DMS153 (cell line): ENCODE data around the gene WASHC2C.
"Not testable (repeated sequence)": the region's sequence is repeated elsewhere in the genome, so short reads cannot be mapped to it uniquely, and the experiment has no call there.

Source experiments
- DNase-seq: peaks from one replicate; lab custom pipeline; 2025; lab: John Stamatoyannopoulos, UW

The WASHC2C gene, protein sequence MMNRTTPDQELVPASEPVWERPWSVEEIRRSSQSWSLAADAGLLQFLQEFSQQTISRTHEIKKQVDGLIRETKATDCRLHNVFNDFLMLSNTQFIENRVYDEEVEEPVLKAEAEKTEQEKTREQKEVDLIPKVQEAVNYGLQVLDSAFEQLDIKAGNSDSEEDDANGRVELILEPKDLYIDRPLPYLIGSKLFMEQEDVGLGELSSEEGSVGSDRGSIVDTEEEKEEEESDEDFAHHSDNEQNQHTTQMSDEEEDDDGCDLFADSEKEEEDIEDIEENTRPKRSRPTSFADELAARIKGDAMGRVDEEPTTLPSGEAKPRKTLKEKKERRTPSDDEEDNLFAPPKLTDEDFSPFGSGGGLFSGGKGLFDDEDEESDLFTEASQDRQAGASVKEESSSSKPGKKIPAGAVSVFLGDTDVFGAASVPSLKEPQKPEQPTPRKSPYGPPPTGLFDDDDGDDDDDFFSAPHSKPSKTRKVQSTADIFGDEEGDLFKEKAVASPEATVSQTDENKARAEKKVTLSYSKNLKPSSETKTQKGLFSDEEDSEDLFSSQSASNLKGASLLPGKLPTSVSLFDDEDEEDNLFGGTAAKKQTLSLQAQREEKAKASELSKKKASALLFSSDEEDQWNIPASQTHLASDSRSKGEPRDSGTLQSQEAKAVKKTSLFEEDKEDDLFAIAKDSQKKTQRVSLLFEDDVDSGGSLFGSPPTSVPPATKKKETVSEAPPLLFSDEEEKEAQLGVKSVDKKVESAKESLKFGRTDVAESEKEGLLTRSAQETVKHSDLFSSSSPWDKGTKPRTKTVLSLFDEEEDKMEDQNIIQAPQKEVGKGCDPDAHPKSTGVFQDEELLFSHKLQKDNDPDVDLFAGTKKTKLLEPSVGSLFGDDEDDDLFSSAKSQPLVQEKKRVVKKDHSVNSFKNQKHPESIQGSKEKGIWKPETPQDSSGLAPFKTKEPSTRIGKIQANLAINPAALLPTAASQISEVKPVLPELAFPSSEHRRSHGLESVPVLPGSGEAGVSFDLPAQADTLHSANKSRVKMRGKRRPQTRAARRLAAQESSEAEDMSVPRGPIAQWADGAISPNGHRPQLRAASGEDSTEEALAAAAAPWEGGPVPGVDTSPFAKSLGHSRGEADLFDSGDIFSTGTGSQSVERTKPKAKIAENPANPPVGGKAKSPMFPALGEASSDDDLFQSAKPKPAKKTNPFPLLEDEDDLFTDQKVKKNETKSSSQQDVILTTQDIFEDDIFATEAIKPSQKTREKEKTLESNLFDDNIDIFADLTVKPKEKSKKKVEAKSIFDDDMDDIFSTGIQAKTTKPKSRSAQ (N-terminal part only)

DNA sequence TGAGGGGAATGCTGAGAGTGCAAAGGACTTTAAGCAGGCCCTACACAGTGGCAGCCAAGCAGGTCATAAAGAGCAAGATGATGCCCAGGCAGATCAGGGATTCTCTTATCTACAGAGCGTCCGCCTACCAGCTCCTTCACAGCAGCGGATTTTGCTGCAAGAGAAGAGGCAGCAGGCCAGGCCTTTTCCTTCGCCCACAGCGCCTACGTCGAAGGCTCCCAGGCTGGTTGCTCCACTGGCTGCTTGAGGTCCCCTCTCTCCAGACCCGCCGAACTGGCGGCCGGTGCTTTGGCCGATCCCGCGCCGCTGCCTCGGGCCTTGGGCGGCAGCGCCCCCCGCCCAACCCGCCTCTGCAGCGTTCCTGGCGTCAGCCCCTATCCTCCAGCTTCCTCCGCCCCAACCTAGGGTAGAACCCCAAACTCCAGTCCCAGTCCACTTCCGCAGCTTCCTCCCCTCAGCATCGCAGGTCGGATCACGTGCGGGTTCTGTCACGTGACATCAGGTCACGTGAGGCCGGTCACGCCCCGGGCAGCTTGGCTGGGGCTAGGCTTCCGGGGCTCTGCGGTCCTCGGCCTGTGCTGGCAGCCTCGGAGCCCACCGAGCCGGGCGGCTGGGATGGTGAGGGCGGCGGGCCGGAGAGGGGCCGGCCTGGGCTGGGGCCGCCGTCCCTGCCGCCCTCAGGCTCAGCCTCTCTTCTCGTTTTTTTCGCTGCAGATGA, at the start of gene WASHC2C:
WASHC2C (plus strand) TSS at position 564 of the 718 bp plus-strand sequence; CDS start at position 616, 52 bp downstream.
- peak; percentile 92 for DNase-seq

DNA sequence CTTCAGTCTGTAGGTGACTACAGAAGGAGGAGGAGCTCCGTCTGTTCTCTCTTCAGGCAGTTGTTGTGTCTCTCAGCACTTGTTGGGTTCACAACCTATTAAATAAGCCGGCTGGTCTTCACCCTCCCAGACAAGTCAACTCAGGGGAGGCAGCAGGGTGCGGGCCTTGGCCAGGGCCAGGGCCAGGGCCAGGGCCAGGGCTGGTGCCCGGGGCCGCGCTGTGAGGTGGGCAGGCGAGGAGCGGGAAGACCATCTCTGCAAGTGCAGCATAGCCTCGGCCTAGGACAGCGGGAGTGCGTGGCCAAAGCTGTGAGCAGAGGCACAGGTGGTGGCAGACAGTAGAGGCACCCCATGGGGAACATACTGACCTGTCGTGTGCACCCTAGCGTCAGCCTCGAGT, 48.6 kb upstream of the WASHC2C start:
- not testable (repeated sequence) for DNase-seq

DNA sequence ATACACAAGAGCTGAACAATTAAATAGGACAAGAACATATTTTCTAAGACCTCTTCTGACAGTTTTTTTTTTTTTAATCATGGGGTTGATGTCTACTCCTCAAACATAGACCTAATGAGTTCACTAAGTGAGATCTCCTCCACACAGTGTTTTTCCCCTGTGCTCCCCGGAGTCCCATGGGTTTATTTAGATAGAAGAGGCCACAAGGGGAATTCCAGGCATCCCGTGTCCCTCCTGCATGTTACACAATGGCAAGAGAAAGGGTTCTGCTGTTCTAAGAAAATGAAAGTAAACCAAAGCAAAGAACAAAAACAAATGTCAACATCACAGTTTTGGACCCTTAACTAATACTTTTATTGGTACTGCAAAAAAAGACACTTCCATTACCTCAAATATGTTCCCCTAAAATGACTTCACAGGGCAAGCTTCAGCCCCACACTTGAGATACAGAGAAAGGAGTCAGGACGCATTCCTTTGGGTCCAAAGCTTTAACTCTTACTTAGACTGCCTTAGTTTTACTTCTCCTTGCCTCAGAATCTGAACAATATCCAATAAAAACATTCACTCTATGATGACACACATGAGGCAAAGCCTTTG, 16.8 kb upstream of the WASHC2C start:
- DNase-seq = not testable (repeated sequence)

DNA sequence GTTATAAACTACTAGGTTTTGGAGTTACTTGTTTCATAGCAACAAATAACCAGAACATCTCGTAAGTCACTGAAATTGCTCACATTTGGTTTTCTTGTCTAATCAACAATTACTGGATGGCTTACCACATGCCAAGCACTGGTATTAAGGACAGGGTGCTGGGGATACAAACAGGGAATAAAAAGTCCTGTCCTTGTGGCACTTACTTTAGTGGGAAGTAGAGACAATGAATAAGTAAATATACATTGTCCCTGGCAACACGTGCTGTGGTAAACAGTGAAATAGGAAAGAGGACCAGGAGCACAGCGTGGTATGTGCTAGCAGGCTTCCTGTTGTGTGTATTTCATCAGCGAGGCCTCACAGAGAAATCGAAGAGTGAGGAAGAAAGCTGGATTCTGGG, 15.8 kb upstream of the WASHC2C start:
- DNase-seq = not testable (repeated sequence)

DNA sequence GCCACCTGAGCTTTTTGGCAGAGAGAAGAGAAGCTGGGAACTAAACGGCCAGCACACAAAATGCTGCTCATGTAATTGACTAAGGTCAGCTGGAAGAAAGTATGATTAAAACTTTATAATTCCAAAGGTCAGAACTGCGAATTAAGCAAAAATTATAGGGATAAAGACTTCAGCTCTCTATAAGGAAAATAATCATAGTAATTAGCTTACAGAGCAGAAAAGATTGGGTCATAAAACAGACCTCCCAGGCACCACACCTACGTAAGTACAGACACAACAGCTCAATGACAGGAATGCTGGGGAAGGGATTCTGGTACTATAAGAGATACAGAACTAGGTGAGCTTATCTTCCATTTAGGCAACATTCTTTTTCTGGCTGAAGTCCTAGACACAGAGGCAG, 10.0 kb upstream of the WASHC2C start:
- DNase-seq = not testable (repeated sequence)

DNA sequence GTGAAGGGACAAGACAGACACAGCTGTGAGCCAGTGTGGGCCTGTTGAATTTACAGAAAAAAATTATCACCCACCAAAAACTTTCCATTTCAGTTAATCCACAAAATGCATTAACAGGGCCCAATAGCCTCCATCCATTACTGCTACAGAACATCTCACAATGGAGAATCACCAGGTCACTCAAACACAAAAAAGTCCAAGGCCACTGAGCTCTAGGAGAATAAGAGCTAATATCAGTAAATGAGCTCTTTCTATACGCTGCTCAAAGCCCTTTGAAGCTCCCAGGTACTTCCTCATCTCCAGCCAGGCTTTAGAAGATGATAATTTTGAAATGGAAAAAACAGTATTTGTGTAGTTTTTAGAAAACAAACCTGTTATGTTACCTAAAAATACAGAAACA, 9.4 kb upstream of the WASHC2C start:
- DNase-seq = not testable (repeated sequence)

DNA sequence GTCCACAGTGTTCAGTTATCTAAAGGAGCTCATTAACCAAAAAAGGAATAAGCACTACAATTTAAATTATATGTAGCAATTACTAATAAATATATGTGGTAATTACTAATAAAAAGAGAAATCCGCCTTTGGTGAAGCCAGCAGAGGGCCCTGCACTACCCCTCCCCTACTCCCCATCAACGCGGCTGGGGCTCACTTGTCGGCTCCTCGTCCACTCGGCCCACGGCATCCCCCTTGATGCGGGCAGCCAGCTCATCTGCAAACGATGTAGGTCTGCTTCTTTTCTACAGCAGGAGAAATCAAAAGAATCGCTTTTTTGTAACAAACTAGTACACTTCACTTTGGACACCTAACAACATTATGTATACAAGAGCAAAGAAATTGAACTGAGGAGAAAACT, 5.6 kb upstream of the WASHC2C start:
- DNase-seq = not testable (repeated sequence)

DNA sequence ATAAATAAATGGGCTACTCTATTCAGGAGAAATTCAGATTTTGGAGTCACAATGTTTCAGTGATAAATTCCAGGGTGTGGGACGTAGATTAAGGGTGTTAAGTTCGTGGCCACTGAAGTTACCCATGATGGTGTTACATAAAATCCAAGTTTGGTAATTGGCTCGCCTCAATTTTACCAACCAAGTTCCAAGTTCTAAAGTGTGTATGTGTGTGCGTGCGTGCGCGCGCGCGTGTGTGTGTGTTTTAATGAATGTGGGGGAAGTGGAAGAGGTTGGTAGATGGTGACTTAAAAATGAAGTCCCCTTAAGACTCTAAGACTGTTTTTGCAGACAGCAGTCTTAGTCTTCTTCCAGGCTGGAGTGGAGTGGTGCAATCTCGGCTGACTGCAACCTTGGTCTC, 3.2 kb upstream of the WASHC2C start:
- not testable (repeated sequence) for DNase-seq

DNA sequence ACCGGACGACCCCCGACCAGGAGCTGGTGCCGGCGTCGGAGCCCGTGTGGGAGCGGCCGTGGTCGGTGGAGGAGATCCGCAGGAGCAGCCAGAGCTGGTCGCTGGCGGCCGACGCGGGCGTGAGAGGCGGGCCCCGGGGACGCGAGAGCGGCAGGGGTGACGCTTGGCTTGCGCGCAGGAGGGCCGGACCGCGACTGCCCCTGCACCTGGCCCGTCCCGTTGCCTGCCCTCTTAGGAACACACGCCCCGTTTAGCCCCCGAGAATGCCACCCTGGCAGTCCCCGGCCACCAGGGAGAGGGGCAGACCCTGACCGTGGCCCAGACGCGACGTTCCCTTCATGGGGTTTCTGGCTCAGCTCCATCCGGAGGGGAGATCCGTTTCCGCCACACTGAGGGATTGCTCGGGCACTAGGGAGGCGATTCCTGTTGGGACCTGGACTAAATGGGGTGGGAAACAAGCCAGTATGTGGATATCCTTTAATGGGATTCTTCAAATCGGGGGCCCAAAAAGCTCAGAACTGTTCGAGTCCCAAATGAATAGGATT, 427 bp downstream of the WASHC2C start:
- DNase-seq = not testable (repeated sequence)

DNA sequence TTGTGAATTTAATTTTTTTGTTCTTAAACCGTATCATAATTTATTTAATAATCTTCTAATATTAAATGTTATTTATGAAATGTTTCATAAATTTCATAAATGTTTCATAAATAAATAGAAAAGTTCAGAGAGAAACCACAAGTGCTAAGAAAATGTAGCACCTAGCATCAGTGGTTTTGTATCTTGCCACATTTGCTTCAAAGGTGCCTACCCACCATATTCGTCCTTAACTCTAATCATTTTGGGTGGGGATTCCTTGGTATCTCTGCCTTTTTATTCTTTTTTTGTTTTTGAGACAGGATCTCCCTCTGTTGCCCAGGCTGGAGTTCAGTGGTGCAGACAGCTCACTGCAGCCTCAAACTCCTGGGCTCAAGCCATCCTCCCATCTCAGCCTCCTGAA, 7.4 kb downstream of the WASHC2C start:
- not testable (repeated sequence) for DNase-seq

DNA sequence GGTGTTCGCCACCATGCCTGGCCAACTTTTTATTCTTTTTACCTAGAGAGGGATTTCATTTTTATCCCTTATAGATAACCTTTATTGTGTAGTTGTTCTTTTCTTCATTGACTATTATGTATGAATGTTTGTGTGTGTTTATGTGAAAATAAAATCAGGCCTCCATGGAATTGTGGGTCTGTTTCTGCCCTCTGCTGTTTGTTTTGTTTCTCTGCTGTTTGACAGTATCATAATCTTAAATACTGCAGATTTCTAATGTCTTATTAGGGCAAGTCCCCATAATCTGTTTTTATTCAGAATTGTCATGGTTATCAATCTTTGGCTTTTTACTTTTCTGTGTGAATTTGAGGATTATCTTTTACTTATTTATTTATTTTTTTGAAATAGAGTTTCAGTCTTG, 7.8 kb downstream of the WASHC2C start:
- not testable (repeated sequence) for DNase-seq

DNA sequence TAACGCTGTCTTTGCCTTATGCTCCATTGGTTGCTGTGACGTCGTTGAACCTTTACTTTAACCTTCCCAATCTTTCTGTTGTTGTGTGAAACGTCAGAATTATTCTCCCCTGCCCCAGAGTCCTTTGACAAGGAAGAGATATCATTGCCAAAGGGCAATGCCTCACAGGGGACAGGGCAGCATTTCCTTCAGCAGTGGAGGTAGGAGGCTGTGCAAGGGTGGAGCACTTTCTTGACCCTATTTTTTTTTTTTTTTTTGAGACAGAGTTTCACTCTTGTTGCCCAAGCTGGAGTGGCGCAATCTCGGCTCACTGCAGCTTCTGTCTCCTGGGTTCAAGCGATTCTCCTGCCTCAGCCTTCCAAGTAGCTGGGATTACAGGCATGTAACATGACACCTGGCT, 14.5 kb downstream of the WASHC2C start:
- DNase-seq = not testable (repeated sequence)

DNA sequence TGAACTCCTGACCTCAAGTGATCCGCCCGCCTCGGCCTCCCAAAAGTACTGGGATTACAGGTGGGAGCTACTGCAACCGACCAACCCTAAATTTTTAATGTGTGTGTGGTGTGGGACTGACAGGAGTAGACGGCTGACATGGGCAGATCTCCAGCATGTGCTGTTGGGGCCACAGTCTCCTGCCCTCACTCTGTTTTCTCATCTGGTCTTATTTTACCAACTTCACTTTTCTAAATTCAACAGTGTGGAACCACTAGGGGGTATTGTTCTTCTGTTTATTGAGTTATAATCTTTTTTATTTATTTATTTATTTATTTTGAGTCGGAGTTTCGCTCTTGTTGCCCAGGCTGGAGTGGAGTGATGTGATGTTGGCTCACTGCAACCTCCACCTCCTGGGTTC, 14.9 kb downstream of the WASHC2C start:
- DNase-seq = not testable (repeated sequence)

DNA sequence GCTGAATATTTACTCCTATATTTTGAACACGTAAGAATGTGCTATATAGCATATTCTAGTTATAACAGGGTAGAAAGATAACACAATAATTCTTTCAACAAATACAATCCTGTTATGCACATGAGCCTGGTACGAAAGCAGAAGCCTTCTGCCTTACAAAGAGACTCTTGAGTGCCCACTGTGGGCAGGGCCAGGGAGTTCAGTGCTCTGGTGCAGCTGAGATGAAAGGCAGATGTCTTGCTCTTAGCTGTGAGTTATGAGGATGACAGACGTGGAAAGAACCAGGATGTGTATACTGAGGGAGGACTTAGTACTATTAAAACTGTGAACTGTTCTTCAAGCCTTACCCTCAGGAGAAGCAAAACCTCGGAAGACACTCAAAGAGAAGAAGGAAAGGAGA, 24.1 kb downstream of the WASHC2C start:
- DNase-seq = not testable (repeated sequence)

DNA sequence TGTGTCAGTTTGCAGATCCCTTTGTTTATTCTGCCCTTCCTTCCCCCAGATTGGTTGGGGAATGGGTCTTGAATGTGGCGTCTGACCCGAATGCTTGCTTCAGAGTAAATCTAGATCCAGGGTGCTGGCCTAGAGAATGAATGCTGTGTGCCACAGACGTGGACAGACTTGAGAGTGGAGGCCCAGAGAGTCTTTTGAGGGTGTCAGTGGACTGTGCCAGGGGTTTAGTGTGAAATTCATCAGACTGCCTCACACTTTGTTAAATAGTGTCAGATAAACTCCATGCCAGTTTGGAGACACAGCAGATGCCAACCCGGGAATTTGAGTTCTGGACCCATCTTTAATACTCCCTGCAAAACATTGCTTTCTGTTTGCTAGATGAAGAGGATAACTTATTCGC, 25.1 kb downstream of the WASHC2C start:
- not testable (repeated sequence) for DNase-seq

DNA sequence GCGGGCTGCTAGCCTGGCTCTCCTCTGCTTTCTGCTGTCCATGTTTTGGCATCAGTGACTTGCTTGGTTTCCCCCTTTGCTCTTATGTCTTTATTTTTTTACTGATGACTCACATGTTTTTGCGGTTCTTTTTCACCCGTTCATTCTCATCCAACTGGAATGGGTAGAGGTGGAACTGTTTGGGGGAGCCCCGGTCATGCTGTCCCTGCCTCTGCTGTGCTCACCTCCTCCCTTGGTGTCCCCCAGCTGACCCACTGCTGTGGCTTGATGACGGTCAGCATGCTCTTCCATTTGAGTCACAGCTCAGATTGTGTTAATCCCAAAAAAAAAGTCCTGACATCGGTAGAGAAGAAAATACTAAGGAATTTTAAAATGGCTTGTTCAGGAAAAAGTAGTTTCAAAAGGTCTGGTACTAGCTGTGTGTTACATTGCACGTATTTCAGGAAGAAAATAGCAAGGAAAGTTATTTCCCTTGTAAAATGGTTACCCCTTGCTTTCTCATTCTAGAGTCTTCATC, 27.0 kb downstream of the WASHC2C start:
- DNase-seq = not testable (repeated sequence)

DNA sequence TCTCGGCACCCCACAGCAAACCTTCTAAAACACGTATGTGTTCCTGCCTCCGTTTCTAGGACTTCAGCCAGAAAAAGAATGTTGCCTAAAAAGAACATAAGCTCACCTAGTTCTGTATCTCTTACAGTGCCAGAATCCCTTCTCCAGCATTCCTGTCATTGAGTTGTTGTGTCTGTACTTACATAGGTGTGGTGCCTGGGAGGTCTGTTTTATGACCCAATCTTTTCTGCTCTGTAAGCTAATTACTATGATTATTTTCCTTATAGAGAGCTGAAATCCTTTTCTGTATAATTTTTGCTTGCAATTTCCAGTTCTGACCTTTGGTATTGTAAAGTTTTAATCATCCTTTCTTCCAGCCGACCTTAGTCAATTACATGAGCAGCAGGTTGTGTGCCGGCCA, 28.0 kb downstream of the WASHC2C start:
- DNase-seq = not testable (repeated sequence)

DNA sequence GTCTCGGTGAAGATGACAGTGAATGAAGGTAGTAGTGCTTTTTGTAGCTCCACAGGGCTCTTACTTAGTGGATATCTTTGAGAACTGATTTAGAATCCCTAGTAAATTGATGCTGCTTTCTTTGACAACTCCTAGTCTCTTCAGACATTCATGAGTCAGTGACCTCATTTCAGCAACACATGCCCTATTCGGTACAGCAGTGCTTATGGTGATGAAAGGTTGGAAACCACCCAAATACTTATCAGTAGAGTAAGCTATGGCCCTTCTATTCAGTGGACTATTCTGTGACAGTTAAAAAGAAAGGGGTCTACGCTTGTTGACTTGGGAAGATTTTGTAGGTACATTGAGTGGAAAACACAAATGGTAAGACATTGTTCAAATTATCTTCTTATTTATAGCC, 29.0 kb downstream of the WASHC2C start:
- DNase-seq = not testable (repeated sequence)

DNA sequence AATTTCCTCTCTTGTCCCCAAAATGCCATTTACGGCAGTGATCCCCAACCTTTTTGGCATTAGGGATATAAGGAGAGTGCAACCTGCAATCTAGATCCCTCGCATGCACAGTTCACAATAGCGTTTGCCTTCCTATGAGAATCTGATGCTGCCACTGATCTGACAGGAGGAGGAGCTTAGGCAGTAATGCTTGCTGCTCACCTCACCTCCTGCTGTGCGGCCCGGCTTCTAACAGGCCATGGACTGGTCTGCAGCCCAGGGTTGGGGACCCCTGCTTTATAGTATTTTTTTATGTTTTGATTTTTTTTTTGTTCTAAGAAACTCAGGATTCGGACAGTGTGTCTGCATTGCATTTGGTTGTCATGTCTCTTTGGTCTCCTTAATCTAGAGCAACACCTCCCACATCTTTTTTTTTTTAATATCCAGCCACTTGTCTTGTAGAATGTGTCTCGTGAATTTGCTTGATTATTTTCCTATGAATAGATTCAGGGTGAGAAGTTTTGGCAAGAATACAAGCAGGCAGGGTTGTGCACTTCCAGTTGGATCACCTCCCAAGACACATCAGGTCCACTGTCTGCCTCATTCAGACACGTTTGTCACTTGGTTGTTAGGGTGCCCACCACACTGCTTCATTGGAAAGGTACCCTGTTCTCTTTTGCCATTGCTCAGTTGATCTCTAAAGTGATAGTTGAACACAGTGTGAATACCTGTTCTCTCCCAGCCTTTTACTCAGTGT, 30.8 kb downstream of the WASHC2C start:
- not testable (repeated sequence) for DNase-seq
